Urothelium cell line (cell line): ENCODE measurements around the gene CH25H.
"Not testable (repeated sequence)": the region's sequence is repeated elsewhere in the genome, so short reads cannot be mapped to it uniquely, and the experiment has no call there.

Experiments
- DNase-seq: peaks from one replicate; pipeline ENCODE4 v3.0.0; 2011; ENCODE audit warnings: low spot score, mixed read lengths
- FAIRE-seq: peaks from 2 replicates; lab custom pipeline; 2011; peaks lifted over from hg19 to GRCh38; lab: Jason Lieb, UNC

CH25H gene

GRCh38 chr10:89201345-89202032 lies 5.6 kb downstream of the CH25H start:
- no peak for FAIRE-seq
- no peak for DNase-seq

- DNase-seq (no peak), FAIRE-seq (no peak)
Measured at GRCh38 chr10:89197473-89197872, 9.6 kb downstream of the CH25H start.

- DNase-seq, FAIRE-seq: not testable (repeated sequence)
Measured at GRCh38 chr10:89191301-89191700, 15.8 kb downstream of the CH25H start.

- DNase-seq, result no peak
- no peak for FAIRE-seq
Measured at GRCh38 chr10:89189211-89189734, 17.8 kb downstream of the CH25H start.

GRCh38 chr10:89185658-89186057 lies 21.5 kb downstream of the CH25H start:
- no peak for FAIRE-seq

GRCh38 chr10:89184638-89185037 lies 22.5 kb downstream of the CH25H start:
- FAIRE-seq (no peak), DNase-seq (no peak)

More at GRCh38 chr10:89185658-89186057, 21.5 kb downstream of the CH25H start:
- DNase-seq, result no peak

- FAIRE-seq, result no peak
- no peak for DNase-seq
Measured at GRCh38 chr10:89183571-89183970, 23.5 kb downstream of the CH25H start.

- DNase-seq (no peak), FAIRE-seq (no peak)
Measured at GRCh38 chr10:89182894-89183293, 24.2 kb downstream of the CH25H start.

GRCh38 chr10:89175816-89176215 lies 31.3 kb downstream of the CH25H start:
- FAIRE-seq (no peak), DNase-seq (no peak)

- DNase-seq (no peak), FAIRE-seq (no peak)
Measured at GRCh38 chr10:89173075-89173474, 34.0 kb downstream of the CH25H start.

- no peak for DNase-seq
- FAIRE-seq, result no peak
Measured at GRCh38 chr10:89171996-89172395, 35.1 kb downstream of the CH25H start.

- no peak for FAIRE-seq
- DNase-seq, result no peak
Measured at GRCh38 chr10:89171263-89171872, 35.7 kb downstream of the CH25H start.

GRCh38 chr10:89168354-89168900 lies 38.7 kb downstream of the CH25H start:
- not testable (repeated sequence) for DNase-seq, FAIRE-seq

- no peak for DNase-seq
- no peak for FAIRE-seq
Measured at GRCh38 chr10:89167915-89168314, 39.2 kb downstream of the CH25H start.

GRCh38 chr10:89165923-89166322 lies 41.2 kb downstream of the CH25H start:
- no peak for DNase-seq
- FAIRE-seq, result no peak

GRCh38 chr10:89164920-89165319 lies 42.2 kb downstream of the CH25H start:
- FAIRE-seq (no peak), DNase-seq (no peak)

GRCh38 chr10:89164080-89164479 lies 43.0 kb downstream of the CH25H start:
- DNase-seq, result no peak
- no peak for FAIRE-seq

GRCh38 chr10:89163265-89163995 lies 43.7 kb downstream of the CH25H start:
- no peak for DNase-seq
- FAIRE-seq, result no peak

GRCh38 chr10:89162596-89162995 lies 44.5 kb downstream of the CH25H start:
- FAIRE-seq (no peak), DNase-seq (no peak)

GRCh38 chr10:89160339-89160738 lies 46.8 kb downstream of the CH25H start:
- DNase-seq (no peak), FAIRE-seq (no peak)

- no peak for DNase-seq
- FAIRE-seq, result no peak
Measured at GRCh38 chr10:89159761-89160160, 47.4 kb downstream of the CH25H start.
